Activated CD4-positive, CD25-positive, alpha-beta regulatory T cell treated with anti-CD3 and anti-CD28 coated beads, Interleukin-2, amount 50 U/mL, for 24 hours (primary cell): Measurements from ENCODE around the gene ZNF684.
"Not testable (repeated sequence)": the region's sequence is repeated elsewhere in the genome, so short reads cannot be mapped to it uniquely, and the experiment has no call there.

Experiments used
- ATAC-seq, 2 donors: fragments of 150-1000 bp; cut with Tn5 transposase; one replicate each; pipeline ENCODE4 v1.10.0; 2021; ENCODE audit warnings: mild to moderate bottlenecking in 1 of 2, moderate library complexity in 1 of 2

The ZNF684 gene

GRCh38 chr1:40531381-40532061, at the start of gene ZNF684:
Gene ZNF684, plus strand, starts transcription at chr1:40531637. Its CDS starts 1,530 bp downstream, at chr1:40533167.
- peak; percentile 99 for ATAC-seq

GRCh38 chr1:40495315-40495903, 36.0 kb upstream of the ZNF684 start:
- no peak for ATAC-seq

GRCh38 chr1:40502651-40503050, 28.8 kb upstream of the ZNF684 start:
- not testable (repeated sequence) for ATAC-seq

- no peak for ATAC-seq
These were observed 23.5 kb upstream of the ZNF684 start for GRCh38 chr1:40507973-40508372.

- ATAC-seq: peak; percentile 99 to 100
These were observed 22.8 kb upstream of the ZNF684 start, which contains the start of gene EXO5 for GRCh38 chr1:40508375-40509341. Gene EXO5, plus strand, starts transcription at chr1:40508767. Its CDS starts 5,778 bp downstream, at chr1:40514545.

GRCh38 chr1:40519517-40519916, 11.9 kb upstream of the ZNF684 start:
- no peak for ATAC-seq

GRCh38 chr1:40530735-40531380, 579 bp upstream of the ZNF684 start:
- no peak for ATAC-seq

GRCh38 chr1:40532062-40532389, 589 bp downstream of the ZNF684 start:
- ATAC-seq: no peak

- ATAC-seq: no peak
These were observed 1.5 kb downstream of the ZNF684 start for GRCh38 chr1:40532844-40533424.

- ATAC-seq: no peak
These were observed 3.2 kb downstream of the ZNF684 start for GRCh38 chr1:40534589-40534988.

- no peak for ATAC-seq
These were observed 4.3 kb downstream of the ZNF684 start for GRCh38 chr1:40535732-40536131.

GRCh38 chr1:40539338-40539737, 7.9 kb downstream of the ZNF684 start:
- ATAC-seq: peak; percentile 63 to 64

- no peak for ATAC-seq
These were observed 15.5 kb downstream of the ZNF684 start for GRCh38 chr1:40546957-40547356.

GRCh38 chr1:40553017-40553416, 21.6 kb downstream of the ZNF684 start:
- no peak for ATAC-seq

GRCh38 chr1:40554807-40555206, 23.4 kb downstream of the ZNF684 start:
- not testable (repeated sequence) for ATAC-seq

- ATAC-seq: no peak
These were observed 24.7 kb downstream of the ZNF684 start for GRCh38 chr1:40556121-40556520.

GRCh38 chr1:40558241-40558640, 26.8 kb downstream of the ZNF684 start:
- not testable (repeated sequence) for ATAC-seq

- no peak for ATAC-seq
These were observed 30.7 kb downstream of the ZNF684 start for GRCh38 chr1:40562185-40562584.

- no peak for ATAC-seq
These were observed 31.8 kb downstream of the ZNF684 start for GRCh38 chr1:40563266-40563665.

GRCh38 chr1:40564506-40564905, 33.1 kb downstream of the ZNF684 start:
- no peak for ATAC-seq

GRCh38 chr1:40564913-40565312, 33.5 kb downstream of the ZNF684 start:
- no peak for ATAC-seq

GRCh38 chr1:40567825-40568224, 36.4 kb downstream of the ZNF684 start:
- no peak for ATAC-seq
